Progenitor cell of endocrine pancreas (in vitro differentiated cells): Measurements from ENCODE around the gene ADGRF1. TPM values are rescaled to one million over a fixed set of nuclear protein-coding genes. Genes with fewer than 3 reads are reported as not detected.

Experiments
- DNase-seq: peaks from one replicate; pipeline ENCODE4 v3.0.0; 2021; ENCODE audit warnings: low spot score; ENCODE audit not compliant: unreplicated experiment
- H3K27ac Mint-ChIP-seq: 2 replicates; pipeline ENCODE4 v1.8.0; 2021; ENCODE audit warnings: mild to moderate bottlenecking, moderate library complexity, mixed read lengths
- H3K27me3 Mint-ChIP-seq: 2 replicates; pipeline ENCODE4 v1.8.0; 2021; ENCODE audit warnings: mixed read lengths
- H3K36me3 Mint-ChIP-seq: 2 replicates; pipeline ENCODE4 v1.8.0; 2022; ENCODE audit warnings: mixed read lengths; ENCODE audit not compliant: insufficient read depth
- H3K4me1 Mint-ChIP-seq: 2 replicates; pipeline ENCODE4 v1.8.0; 2021; ENCODE audit warnings: low read depth, mixed read lengths
- H3K4me3 Mint-ChIP-seq: 2 replicates; pipeline ENCODE4 v1.8.0; 2021; ENCODE audit warnings: low read depth, mild to moderate bottlenecking, moderate library complexity, mixed read lengths
- H3K9me3 Mint-ChIP-seq: 2 replicates; pipeline ENCODE4 v1.8.0; 2021; ENCODE audit warnings: low read depth, mixed read lengths
- total RNA-seq: library from RNA; stranded (reverse); gene quantifications from 2 replicates; pipeline ENCODE4 v1.2.1, GENCODE V29; 2021
- TF ChIP-seq, protein P1 (sequence below): fragments of 200-600 bp; sonication (generic); IDR thresholded peaks from one replicate; pipeline ENCODE4 v1.5.0; 2021; ENCODE audit warnings: antibody characterized with exemption, mild to moderate bottlenecking; ENCODE audit not compliant: unreplicated experiment

The ADGRF1 gene
- total RNA-seq, 1 donor from 2014 or later = 0.12 TPM

DNA sequence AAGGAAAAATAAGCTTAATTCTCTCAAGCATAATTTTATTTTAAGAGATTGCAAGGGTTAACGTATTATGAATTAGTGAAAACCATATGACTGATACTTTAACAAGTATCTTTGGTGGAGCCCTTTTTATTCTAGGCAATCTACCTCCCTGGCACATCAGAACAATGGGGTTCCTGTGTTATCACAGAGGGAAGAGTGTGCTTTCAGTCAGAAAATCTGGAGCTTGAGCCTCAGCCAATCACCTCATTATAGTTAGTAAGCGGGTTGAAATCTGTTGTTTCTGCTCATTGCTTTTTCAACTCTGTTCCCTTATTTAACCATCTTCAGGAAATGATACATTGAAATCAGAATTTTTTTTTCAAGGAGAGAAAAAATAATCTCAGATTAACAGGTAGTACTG, 391 bp downstream of the ADGRF1 start:
- Mint-ChIP-seq H3K4me1 (peaks cover 8% of the 10 kb centered on the region), H3K9me3 (no peaks in the 10 kb centered on the region), H3K36me3 (no peaks in the 10 kb centered on the region), H3K27ac (no peak overlapping the region), H3K4me3 (no peak overlapping the region), H3K27me3 (no peaks in the 10 kb centered on the region)
- DNase-seq = no peak
- TF ChIP-seq, protein P1, sequence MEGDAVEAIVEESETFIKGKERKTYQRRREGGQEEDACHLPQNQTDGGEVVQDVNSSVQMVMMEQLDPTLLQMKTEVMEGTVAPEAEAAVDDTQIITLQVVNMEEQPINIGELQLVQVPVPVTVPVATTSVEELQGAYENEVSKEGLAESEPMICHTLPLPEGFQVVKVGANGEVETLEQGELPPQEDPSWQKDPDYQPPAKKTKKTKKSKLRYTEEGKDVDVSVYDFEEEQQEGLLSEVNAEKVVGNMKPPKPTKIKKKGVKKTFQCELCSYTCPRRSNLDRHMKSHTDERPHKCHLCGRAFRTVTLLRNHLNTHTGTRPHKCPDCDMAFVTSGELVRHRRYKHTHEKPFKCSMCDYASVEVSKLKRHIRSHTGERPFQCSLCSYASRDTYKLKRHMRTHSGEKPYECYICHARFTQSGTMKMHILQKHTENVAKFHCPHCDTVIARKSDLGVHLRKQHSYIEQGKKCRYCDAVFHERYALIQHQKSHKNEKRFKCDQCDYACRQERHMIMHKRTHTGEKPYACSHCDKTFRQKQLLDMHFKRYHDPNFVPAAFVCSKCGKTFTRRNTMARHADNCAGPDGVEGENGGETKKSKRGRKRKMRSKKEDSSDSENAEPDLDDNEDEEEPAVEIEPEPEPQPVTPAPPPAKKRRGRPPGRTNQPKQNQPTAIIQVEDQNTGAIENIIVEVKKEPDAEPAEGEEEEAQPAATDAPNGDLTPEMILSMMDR = no peak

- H3K27ac Mint-ChIP-seq = no peak overlapping the region
- no peaks in the 10 kb centered on the region for H3K36me3 Mint-ChIP-seq
- TF ChIP-seq, protein P1 = no peak
- DNase-seq = no peak
- H3K9me3 Mint-ChIP-seq = no peaks in the 10 kb centered on the region
- H3K4me3 Mint-ChIP-seq = no peak overlapping the region
- H3K27me3 Mint-ChIP-seq = peaks cover 10% of the 10 kb centered on the region
- H3K4me1 Mint-ChIP-seq = no peaks in the 10 kb centered on the region
These were observed 7.2 kb downstream of the ADGRF1 start for GRCh38 chr6:47034926-47035325.

GRCh38 chr6:47034421-47034820, 7.7 kb downstream of the ADGRF1 start:
- H3K9me3 Mint-ChIP-seq = no peaks in the 10 kb centered on the region
- no peaks in the 10 kb centered on the region for H3K36me3 Mint-ChIP-seq
- no peaks in the 10 kb centered on the region for H3K4me1 Mint-ChIP-seq
- no peak overlapping the region for H3K4me3 Mint-ChIP-seq
- TF ChIP-seq, protein P1 = no peak
- peaks cover 10% of the 10 kb centered on the region for H3K27me3 Mint-ChIP-seq
- H3K27ac Mint-ChIP-seq = no peak overlapping the region
- no peak for DNase-seq

GRCh38 chr6:47032974-47033765, 9.0 kb downstream of the ADGRF1 start:
- Mint-ChIP-seq H3K9me3 (no peaks in the 10 kb centered on the region), H3K4me3 (no peak overlapping the region), H3K36me3 (no peaks in the 10 kb centered on the region), H3K4me1 (no peaks in the 10 kb centered on the region), H3K27ac (no peak overlapping the region), H3K27me3 (peaks cover 13% of the 10 kb centered on the region)
- DNase-seq = no peak
- TF ChIP-seq, protein P1 = no peak

- Mint-ChIP-seq H3K4me1 (no peaks in the 10 kb centered on the region), H3K27ac (no peak overlapping the region), H3K36me3 (no peaks in the 10 kb centered on the region), H3K27me3 (peaks cover 13% of the 10 kb centered on the region), H3K4me3 (no peak overlapping the region), H3K9me3 (no peaks in the 10 kb centered on the region)
- TF ChIP-seq, protein P1 = no peak
- no peak for DNase-seq
These were observed 10.5 kb downstream of the ADGRF1 start for GRCh38 chr6:47031656-47032055.
